ENCODE measurements around the gene IGF2BP2. TPM values are rescaled to one million over a fixed set of nuclear protein-coding genes. Genes with fewer than 3 reads are reported as not detected.

Gene IGF2BP2
- total RNA-seq, 1 experiment from 2014 or later: 66.2 TPM

DNA sequence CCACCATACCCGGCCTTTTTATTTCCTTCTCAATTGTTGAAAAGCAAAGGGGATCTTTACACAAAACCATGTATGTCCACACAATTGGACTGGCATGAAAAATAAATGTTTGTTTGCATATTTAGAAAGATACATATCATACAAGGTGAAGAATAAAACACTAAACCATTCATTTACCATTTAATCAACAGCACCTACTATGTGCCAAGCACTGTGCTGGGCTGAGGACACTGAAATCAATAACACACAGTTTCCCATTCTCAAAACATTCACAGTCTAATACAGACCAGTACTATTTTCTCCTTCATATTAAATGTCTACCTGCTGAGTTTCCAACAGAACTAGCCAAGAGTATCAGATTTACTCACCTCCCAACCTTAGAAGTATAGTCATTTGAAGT is 84.7 kb downstream of the IGF2BP2 start:
- H3K27ac ChIP-seq (ENCODE audit: low read depth, low read length, poor library complexity, severe bottlenecking): no peak overlapping the region
- DNase-seq (ENCODE audit: low spot score): no peak
- intact Hi-C loops (cut with micrococcal nuclease; ENCODE audit: unreplicated experiment): no loop called here
- H3K4me1 ChIP-seq (ENCODE audit: insufficient read depth, low read length, poor library complexity, severe bottlenecking): peaks cover 29% of the 10 kb centered on the region
- no peaks in the 10 kb centered on the region for H3K36me3 ChIP-seq (ENCODE audit: insufficient read depth, low read length, poor library complexity, severe bottlenecking)
- no TSS peak for BruUV-seq (replicated peaks)
- ChIA-PET CTCF (no interaction called here), POLR2A (ENCODE audit: low non-redundant PET) (no interaction called here)
- no peak for TF ChIP-seq EZH2 (IDR thresholded peaks at IDR 0.05; ENCODE audit: borderline replicate concordance, low read depth, low read length, poor library complexity, severe bottlenecking)
- TF ChIP-seq, protein P1, sequence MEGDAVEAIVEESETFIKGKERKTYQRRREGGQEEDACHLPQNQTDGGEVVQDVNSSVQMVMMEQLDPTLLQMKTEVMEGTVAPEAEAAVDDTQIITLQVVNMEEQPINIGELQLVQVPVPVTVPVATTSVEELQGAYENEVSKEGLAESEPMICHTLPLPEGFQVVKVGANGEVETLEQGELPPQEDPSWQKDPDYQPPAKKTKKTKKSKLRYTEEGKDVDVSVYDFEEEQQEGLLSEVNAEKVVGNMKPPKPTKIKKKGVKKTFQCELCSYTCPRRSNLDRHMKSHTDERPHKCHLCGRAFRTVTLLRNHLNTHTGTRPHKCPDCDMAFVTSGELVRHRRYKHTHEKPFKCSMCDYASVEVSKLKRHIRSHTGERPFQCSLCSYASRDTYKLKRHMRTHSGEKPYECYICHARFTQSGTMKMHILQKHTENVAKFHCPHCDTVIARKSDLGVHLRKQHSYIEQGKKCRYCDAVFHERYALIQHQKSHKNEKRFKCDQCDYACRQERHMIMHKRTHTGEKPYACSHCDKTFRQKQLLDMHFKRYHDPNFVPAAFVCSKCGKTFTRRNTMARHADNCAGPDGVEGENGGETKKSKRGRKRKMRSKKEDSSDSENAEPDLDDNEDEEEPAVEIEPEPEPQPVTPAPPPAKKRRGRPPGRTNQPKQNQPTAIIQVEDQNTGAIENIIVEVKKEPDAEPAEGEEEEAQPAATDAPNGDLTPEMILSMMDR (conservative IDR thresholded peaks at IDR 0.05; ENCODE audit: low read depth, low read length): no peak
- H3K4me3 ChIP-seq (ENCODE audit: low read depth, low read length, poor library complexity, severe bottlenecking): no peak overlapping the region
- H3K9me3 ChIP-seq (ENCODE audit: low read depth, low read length, poor library complexity, severe bottlenecking): no peaks in the 10 kb centered on the region
- no peaks in the 10 kb centered on the region for H3K27me3 ChIP-seq (replicated peaks; ENCODE audit: insufficient read depth, low read depth, low read length, poor library complexity)

DNA sequence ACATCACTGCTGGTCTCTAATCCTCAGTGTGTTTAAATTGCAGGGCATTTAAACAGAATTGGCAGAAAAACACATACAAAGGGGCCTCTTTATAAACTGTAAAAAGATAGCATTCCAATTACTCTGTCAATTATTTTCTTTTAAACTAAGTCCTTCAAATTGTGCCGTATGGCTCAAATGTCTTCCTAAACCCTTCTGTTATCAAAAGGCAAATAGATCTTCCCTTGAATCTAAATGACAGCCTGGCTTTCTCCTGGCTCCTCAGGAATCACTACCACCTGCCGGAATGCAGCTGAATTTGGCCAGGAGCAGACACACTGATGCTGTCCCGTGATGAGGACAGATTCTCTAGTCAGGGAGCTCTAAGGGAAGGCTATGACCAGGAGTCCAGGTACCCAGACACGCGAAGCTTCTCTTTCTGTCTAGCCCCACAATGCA is 85.6 kb downstream of the IGF2BP2 start:
- ChIA-PET POLR2A (ENCODE audit: low non-redundant PET) (no interaction called here), CTCF (no interaction called here)
- no peak for TF ChIP-seq EZH2 (IDR thresholded peaks at IDR 0.05; ENCODE audit: borderline replicate concordance, low read depth, low read length, poor library complexity, severe bottlenecking)
- TF ChIP-seq, protein P1 (conservative IDR thresholded peaks at IDR 0.05; ENCODE audit: low read depth, low read length): no peak
- Histone ChIP-seq H3K9me3 (ENCODE audit: low read depth, low read length, poor library complexity, severe bottlenecking) (no peaks in the 10 kb centered on the region), H3K36me3 (ENCODE audit: insufficient read depth, low read length, poor library complexity, severe bottlenecking) (no peaks in the 10 kb centered on the region), H3K4me1 (ENCODE audit: insufficient read depth, low read length, poor library complexity, severe bottlenecking) (peaks cover 24% of the 10 kb centered on the region), H3K27ac (ENCODE audit: low read depth, low read length, poor library complexity, severe bottlenecking) (no peak overlapping the region), H3K4me3 (ENCODE audit: low read depth, low read length, poor library complexity, severe bottlenecking) (no peak overlapping the region), H3K27me3 (replicated peaks; ENCODE audit: insufficient read depth, low read depth, low read length, poor library complexity) (no peaks in the 10 kb centered on the region)
- no peak for DNase-seq (ENCODE audit: low spot score)
- intact Hi-C loops (cut with micrococcal nuclease; ENCODE audit: unreplicated experiment): no loop called here
- BruUV-seq (replicated peaks): no TSS peak

DNA sequence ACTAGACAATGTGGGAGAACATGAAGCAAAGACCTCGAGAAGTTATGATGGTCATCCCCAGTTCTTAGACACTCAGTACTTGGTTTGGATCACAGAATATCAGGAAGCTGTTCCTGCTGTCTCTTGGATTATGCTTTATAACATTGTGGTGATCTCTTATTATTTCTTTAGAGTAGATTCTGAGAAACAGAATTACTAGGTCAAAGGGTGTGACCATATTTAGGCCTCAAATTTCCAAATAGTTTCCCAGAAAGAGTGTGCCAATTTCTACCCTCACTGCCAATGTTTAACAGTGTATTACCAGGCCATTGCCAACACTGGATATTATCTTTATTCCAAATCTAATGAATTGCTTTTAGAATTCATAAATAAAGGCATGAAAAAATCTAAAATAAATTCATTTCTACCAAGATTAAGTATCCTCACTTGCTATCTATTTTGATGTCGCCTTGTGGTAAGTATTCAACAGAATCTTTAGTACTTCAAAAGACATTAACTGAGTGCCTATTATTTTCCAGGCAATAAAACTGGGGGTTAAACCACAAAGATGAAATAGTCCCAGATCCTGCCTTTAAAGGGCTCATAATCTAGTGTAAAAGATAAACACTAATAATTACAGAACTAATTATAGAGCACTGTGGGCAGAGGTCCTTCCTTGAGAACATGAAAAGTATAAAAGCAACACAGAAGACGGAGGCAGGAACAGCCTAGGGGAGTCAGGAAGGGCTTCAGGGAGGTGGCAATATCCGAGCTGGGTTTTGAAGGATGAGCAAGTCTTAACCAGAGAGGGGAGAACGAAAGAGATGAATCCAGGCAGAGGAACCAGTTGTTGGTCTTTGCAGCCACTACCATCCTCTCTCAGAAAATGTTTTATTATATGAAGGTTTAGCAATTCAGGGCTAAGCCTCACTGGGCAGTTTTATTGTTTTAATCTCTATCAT is 86.8 kb downstream of the IGF2BP2 start:
- TF ChIP-seq EZH2 (IDR thresholded peaks at IDR 0.05; ENCODE audit: borderline replicate concordance, low read depth, low read length, poor library complexity, severe bottlenecking): no peak
- TF ChIP-seq, protein P1 (conservative IDR thresholded peaks at IDR 0.05; ENCODE audit: low read depth, low read length): no peak
- H3K36me3 ChIP-seq (ENCODE audit: insufficient read depth, low read length, poor library complexity, severe bottlenecking): no peaks in the 10 kb centered on the region
- POLR2A ChIA-PET (ENCODE audit: low non-redundant PET): no interaction called here
- CTCF ChIA-PET: interaction anchor here (1.1 kb wide), 1 partner anchor 78 kb away, joined by 3 read pairs; no protein-coding TSS in a partner anchor
- no peak overlapping the region for H3K27ac ChIP-seq (ENCODE audit: low read depth, low read length, poor library complexity, severe bottlenecking)
- H3K4me1 ChIP-seq (ENCODE audit: insufficient read depth, low read length, poor library complexity, severe bottlenecking): peaks cover 25% of the 10 kb centered on the region
- no peaks in the 10 kb centered on the region for H3K27me3 ChIP-seq (replicated peaks; ENCODE audit: insufficient read depth, low read depth, low read length, poor library complexity)
- no TSS peak for BruUV-seq (replicated peaks)
- no peaks in the 10 kb centered on the region for H3K9me3 ChIP-seq (ENCODE audit: low read depth, low read length, poor library complexity, severe bottlenecking)
- no peak for DNase-seq (ENCODE audit: low spot score)
- H3K4me3 ChIP-seq (ENCODE audit: low read depth, low read length, poor library complexity, severe bottlenecking): no peak overlapping the region
- intact Hi-C loops (cut with micrococcal nuclease; ENCODE audit: unreplicated experiment): no loop called here

Data from A673 (cell line).